PFSK-1 (cell line): ENCODE measurements around the gene PRRT4.

Source experiments
- FOXP2 ChIP-seq: optimal IDR thresholded peaks from 2 replicates; pipeline ENCODE3; 2011; ENCODE audit warnings: borderline replicate concordance, control low read depth, inconsistent platforms; ENCODE audit not compliant: insufficient read depth; ENCODE audit errors: extremely low read length, extremely low read depth
- POLR2AphosphoS5 ChIP-seq: IDR thresholded peaks from 2 replicates; pipeline ENCODE4 v1.6.1; 2012; ENCODE audit warnings: low read depth, mild to moderate bottlenecking, control low read depth, low read length, moderate library complexity
- REST ChIP-seq, 2 experiments: IDR thresholded peaks; 2 replicates each; pipeline versions ENCODE4 v1.6.1 to v1.8.0; 2011 to 2012; ENCODE audit warnings: low read depth in 2 of 2, low read length in 2 of 2, control low read depth in 1 of 2, inconsistent platforms in 1 of 2, mild to moderate bottlenecking in 1 of 2, moderate library complexity in 1 of 2; ENCODE audit not compliant: insufficient read depth in 1 of 2
- SIN3A ChIP-seq: IDR thresholded peaks from 2 replicates; pipeline ENCODE4 v1.6.1; 2012; ENCODE audit warnings: mild to moderate bottlenecking, low read length, moderate library complexity, borderline replicate concordance; ENCODE audit not compliant: insufficient read depth
- TAF1 ChIP-seq: IDR thresholded peaks from 2 replicates; pipeline ENCODE4 v1.6.1; 2012; ENCODE audit warnings: low read length, control low read depth, borderline replicate concordance; ENCODE audit not compliant: insufficient read depth

Gene PRRT4

GRCh38 chr7:128388145-128388485 is 26.6 kb upstream of the PRRT4 start:
- TF ChIP-seq POLR2AphosphoS5 (no peak), TAF1 (no peak), SIN3A (no peak)

- TF ChIP-seq FOXP2: peak; percentile 26
- TF ChIP-seq TAF1: no peak
These were observed 26.0 kb upstream of the PRRT4 start for GRCh38 chr7:128387216-128388144.

GRCh38 chr7:128385988-128386925 is 24.8 kb upstream of the PRRT4 start:
- TF ChIP-seq REST (IDR thresholded peaks at IDR 0.05; ENCODE audit: insufficient read depth in 1 of 2, low read depth in 2 of 2, low read length in 2 of 2): no peak
- no peak for TF ChIP-seq POLR2AphosphoS5
- no peak for TF ChIP-seq SIN3A
- no peak for TF ChIP-seq FOXP2
- TF ChIP-seq TAF1: no peak

GRCh38 chr7:128384726-128385125 is 23.2 kb upstream of the PRRT4 start:
- no peak for TF ChIP-seq POLR2AphosphoS5
- no peak for TF ChIP-seq SIN3A
- TF ChIP-seq REST (IDR thresholded peaks at IDR 0.05; ENCODE audit: insufficient read depth in 1 of 2, low read depth in 2 of 2, low read length in 2 of 2): no peak
- TF ChIP-seq TAF1: no peak
- TF ChIP-seq FOXP2: no peak

- TF ChIP-seq FOXP2: no peak
- no peak for TF ChIP-seq SIN3A
- no peak for TF ChIP-seq REST (IDR thresholded peaks at IDR 0.05; ENCODE audit: insufficient read depth in 1 of 2, low read depth in 2 of 2, low read length in 2 of 2)
- no peak for TF ChIP-seq TAF1
- TF ChIP-seq POLR2AphosphoS5: no peak
These were observed 22.3 kb upstream of the PRRT4 start for GRCh38 chr7:128383776-128384175.
